22Rv1 (cell line): ENCODE data around the gene TUBB4B.
"Not testable (repeated sequence)": the region's sequence is repeated elsewhere in the genome, so short reads cannot be mapped to it uniquely, and the experiment has no call there.

Experiments
- ZFX ChIP-seq: fragments of 450-650 bp; IDR thresholded peaks from 2 replicates; pipeline ENCODE4 v1.6.1; 2017; ENCODE audit warnings: antibody characterized with exemption, borderline replicate concordance
- TF ChIP-seq, protein P1 (sequence below): fragments of 450-650 bp; IDR thresholded peaks from 2 replicates; pipeline ENCODE4 v1.5.1; 2017; ENCODE audit warnings: mild to moderate bottlenecking

DNA sequence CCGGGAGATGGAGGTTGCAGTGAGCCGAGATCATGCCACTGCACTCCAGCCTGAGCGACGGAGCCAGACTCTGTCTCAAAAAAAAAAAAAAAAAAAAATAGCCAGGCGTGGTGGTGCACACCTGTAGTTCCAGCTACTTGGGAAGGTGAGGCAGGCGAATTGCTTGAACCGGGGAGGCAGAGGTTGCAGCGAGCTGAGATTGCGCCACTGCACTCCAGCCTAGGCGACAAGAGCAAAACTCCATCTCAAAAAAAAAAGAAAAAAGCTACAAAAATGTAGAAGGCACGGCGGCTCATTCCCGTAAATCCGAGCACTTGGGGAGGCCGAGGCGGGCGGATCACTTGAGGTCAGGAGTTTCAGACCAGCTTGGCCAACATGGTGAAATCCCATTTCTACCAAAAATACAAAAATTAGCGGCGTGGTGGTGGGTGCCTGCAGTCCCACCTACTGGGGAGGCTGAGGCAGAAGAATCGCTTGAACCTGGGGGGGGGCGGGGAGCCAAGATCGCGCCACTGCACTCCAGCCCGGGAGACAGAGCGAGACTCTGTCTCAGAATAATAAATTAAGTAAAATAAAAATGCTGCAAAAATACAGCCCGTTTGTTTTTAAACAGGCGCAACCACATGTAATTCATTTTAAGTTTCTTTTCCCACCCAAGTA is 1.4 kb upstream of the TUBB4B start:
- TF ChIP-seq, protein P1, sequence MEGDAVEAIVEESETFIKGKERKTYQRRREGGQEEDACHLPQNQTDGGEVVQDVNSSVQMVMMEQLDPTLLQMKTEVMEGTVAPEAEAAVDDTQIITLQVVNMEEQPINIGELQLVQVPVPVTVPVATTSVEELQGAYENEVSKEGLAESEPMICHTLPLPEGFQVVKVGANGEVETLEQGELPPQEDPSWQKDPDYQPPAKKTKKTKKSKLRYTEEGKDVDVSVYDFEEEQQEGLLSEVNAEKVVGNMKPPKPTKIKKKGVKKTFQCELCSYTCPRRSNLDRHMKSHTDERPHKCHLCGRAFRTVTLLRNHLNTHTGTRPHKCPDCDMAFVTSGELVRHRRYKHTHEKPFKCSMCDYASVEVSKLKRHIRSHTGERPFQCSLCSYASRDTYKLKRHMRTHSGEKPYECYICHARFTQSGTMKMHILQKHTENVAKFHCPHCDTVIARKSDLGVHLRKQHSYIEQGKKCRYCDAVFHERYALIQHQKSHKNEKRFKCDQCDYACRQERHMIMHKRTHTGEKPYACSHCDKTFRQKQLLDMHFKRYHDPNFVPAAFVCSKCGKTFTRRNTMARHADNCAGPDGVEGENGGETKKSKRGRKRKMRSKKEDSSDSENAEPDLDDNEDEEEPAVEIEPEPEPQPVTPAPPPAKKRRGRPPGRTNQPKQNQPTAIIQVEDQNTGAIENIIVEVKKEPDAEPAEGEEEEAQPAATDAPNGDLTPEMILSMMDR, result not testable (repeated sequence)
- TF ChIP-seq ZFX, result not testable (repeated sequence)
